PC-9 (cell line): ENCODE data around the gene DSCAM.

Source experiments
- EZH2 ChIP-seq: fragments of 200-600 bp; sonication (generic); IDR thresholded peaks from 2 replicates; pipeline ENCODE4 v1.8.0; 2017; ENCODE audit warnings: antibody characterized with exemption, low read depth
- TF ChIP-seq, protein P1 (sequence below): fragments of 200-600 bp; sonication (generic); conservative IDR thresholded peaks from 2 replicates; pipeline ENCODE4 v1.6.1; 2017; ENCODE audit warnings: mixed run types, antibody characterized with exemption, mild to moderate bottlenecking, moderate library complexity

GRCh38 chr21:40563900-40564299 lies 283.1 kb downstream of the DSCAM start:
- TF ChIP-seq, protein P1, sequence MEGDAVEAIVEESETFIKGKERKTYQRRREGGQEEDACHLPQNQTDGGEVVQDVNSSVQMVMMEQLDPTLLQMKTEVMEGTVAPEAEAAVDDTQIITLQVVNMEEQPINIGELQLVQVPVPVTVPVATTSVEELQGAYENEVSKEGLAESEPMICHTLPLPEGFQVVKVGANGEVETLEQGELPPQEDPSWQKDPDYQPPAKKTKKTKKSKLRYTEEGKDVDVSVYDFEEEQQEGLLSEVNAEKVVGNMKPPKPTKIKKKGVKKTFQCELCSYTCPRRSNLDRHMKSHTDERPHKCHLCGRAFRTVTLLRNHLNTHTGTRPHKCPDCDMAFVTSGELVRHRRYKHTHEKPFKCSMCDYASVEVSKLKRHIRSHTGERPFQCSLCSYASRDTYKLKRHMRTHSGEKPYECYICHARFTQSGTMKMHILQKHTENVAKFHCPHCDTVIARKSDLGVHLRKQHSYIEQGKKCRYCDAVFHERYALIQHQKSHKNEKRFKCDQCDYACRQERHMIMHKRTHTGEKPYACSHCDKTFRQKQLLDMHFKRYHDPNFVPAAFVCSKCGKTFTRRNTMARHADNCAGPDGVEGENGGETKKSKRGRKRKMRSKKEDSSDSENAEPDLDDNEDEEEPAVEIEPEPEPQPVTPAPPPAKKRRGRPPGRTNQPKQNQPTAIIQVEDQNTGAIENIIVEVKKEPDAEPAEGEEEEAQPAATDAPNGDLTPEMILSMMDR: no peak
- no peak for TF ChIP-seq EZH2
